MM.1S (cell line): Measurements from ENCODE around the gene KAZALD1.

Experiments
- CTCF ChIP-seq: fragments of 300-600 bp; sonication (generic); IDR thresholded peaks from 2 replicates; pipeline ENCODE4 v1.5.1; 2016; ENCODE audit warnings: antibody characterized with exemption, low read length, mixed read lengths
- EZH2 ChIP-seq: fragments of 300-600 bp; sonication (generic); optimal IDR thresholded peaks from 2 replicates; pipeline ENCODE3; 2017; ENCODE audit warnings: low read depth, mild to moderate bottlenecking, antibody characterized with exemption, low read length, mixed read lengths
- EZH2phosphoT487 ChIP-seq: fragments of 300-600 bp; sonication (generic); IDR thresholded peaks from 2 replicates; pipeline ENCODE4 v1.6.1; 2018; ENCODE audit warnings: antibody characterized with exemption, low read length

- no peak for TF ChIP-seq CTCF
- no peak for TF ChIP-seq EZH2
- TF ChIP-seq EZH2phosphoT487: no peak
Observed at GRCh38 chr10:101079874-101080273, 18.1 kb downstream of the KAZALD1 start.
